MM.1S (cell line): Measurements from ENCODE around the gene ZFHX3.

Source experiments
- DNase-seq: peaks from one replicate; pipeline ENCODE4 v3.0.0-alpha.2; 2015
- H2AFZ ChIP-seq: fragments of 300-600 bp; sonication (generic); 2 replicates; pipeline ENCODE4 v1.6.0; 2016; ENCODE audit warnings: antibody characterized with exemption, low read length
- H3F3A ChIP-seq: fragments of 300-600 bp; sonication (generic); 2 replicates; pipeline ENCODE4 v1.6.1; 2016; ENCODE audit warnings: mild to moderate bottlenecking, antibody characterized with exemption, low read length, moderate library complexity, mixed read lengths; ENCODE audit not compliant: insufficient read depth
- H3K27ac ChIP-seq: fragments of 300-600 bp; sonication (generic); 2 replicates; pipeline ENCODE4 v1.5.1; 2016; ENCODE audit warnings: mild to moderate bottlenecking, low read length
- H3K27me3 ChIP-seq: fragments of 300-600 bp; sonication (generic); replicated peaks from 2 replicates; pipeline ENCODE4 v1.6.0; 2016; ENCODE audit warnings: low read length; ENCODE audit not compliant: insufficient read depth
- H3K36me3 ChIP-seq: fragments of 300-600 bp; sonication (generic); replicated peaks from 2 replicates; pipeline ENCODE4 v1.6.1; 2016; ENCODE audit warnings: mild to moderate bottlenecking, low read length, mixed read lengths; ENCODE audit not compliant: insufficient read depth
- H3K4me1 ChIP-seq: fragments of 300-600 bp; sonication (generic); 2 replicates; pipeline ENCODE4 v1.6.1; 2016; ENCODE audit warnings: low read length, mixed read lengths
- H3K4me2 ChIP-seq: fragments of 300-600 bp; sonication (generic); 2 replicates; pipeline ENCODE4 v1.6.0; 2016; ENCODE audit warnings: low read depth, low read length
- H3K4me3 ChIP-seq: fragments of 300-600 bp; sonication (generic); 2 replicates; pipeline ENCODE4 v1.5.1; 2016; ENCODE audit warnings: low read length, mixed read lengths
- H3K79me2 ChIP-seq: fragments of 300-600 bp; sonication (generic); 2 replicates; pipeline ENCODE4 v1.6.1; 2016; ENCODE audit warnings: mixed run types, low read length, mixed read lengths
- H3K9ac ChIP-seq: fragments of 300-600 bp; sonication (generic); 2 replicates; pipeline ENCODE4 v1.6.1; 2016; ENCODE audit warnings: low read length, mixed read lengths
- H3K9me2 ChIP-seq: fragments of 300-600 bp; sonication (generic); replicated peaks from 2 replicates; pipeline ENCODE4 v1.6.1; 2016; ENCODE audit warnings: mild to moderate bottlenecking, low read length, mixed read lengths; ENCODE audit not compliant: insufficient read depth
- H3K9me3 ChIP-seq: fragments of 300-600 bp; sonication (generic); replicated peaks from 2 replicates; pipeline ENCODE4 v1.6.1; 2016; ENCODE audit warnings: mild to moderate bottlenecking, low read length, mixed read lengths; ENCODE audit not compliant: insufficient read depth
- H4K20me1 ChIP-seq: fragments of 300-600 bp; sonication (generic); 2 replicates; pipeline ENCODE4 v1.6.1; 2016; ENCODE audit warnings: mild to moderate bottlenecking, low read length, moderate library complexity, mixed read lengths; ENCODE audit not compliant: insufficient read depth
- EZH2 ChIP-seq: fragments of 300-600 bp; sonication (generic); optimal IDR thresholded peaks from 2 replicates; pipeline ENCODE3; 2017; ENCODE audit warnings: low read depth, mild to moderate bottlenecking, antibody characterized with exemption, low read length, mixed read lengths
- EZH2phosphoT487 ChIP-seq: fragments of 300-600 bp; sonication (generic); IDR thresholded peaks from 2 replicates; pipeline ENCODE4 v1.6.1; 2018; ENCODE audit warnings: antibody characterized with exemption, low read length
- TF ChIP-seq, protein P1 (sequence below): fragments of 300-600 bp; sonication (generic); IDR thresholded peaks from 2 replicates; pipeline ENCODE4 v1.5.1; 2016; ENCODE audit warnings: antibody characterized with exemption, low read length, mixed read lengths

ZFHX3 gene

DNA sequence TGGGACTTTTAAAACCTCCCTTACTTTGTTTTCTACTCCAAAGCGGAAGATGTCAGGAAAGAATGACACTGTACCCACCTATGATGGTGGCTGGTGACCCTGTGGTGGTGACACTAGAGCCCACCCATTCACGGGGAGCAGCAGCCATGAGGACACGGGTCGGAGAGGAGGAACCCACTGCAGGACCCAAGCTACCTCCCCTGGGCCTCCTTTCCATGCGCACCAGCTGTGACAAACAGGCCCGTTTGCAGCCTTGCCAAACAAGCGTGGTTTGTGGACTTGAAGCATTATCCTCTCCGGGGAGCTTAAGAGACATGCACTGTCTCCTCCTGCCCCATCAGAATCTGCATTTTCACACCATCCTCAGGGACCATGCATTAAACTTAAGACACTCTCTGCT lies 85.6 kb downstream of the ZFHX3 start:
- DNase-seq = no peak
- H3K36me3 ChIP-seq = no peaks in the 10 kb centered on the region
- no peak overlapping the region for H3K27ac ChIP-seq
- no peaks in the 10 kb centered on the region for H3F3A ChIP-seq
- H4K20me1 ChIP-seq = no peaks in the 10 kb centered on the region
- H3K27me3 ChIP-seq = no peaks in the 10 kb centered on the region
- no peaks in the 10 kb centered on the region for H3K9me3 ChIP-seq
- H2AFZ ChIP-seq = no peak overlapping the region
- TF ChIP-seq, protein P1, sequence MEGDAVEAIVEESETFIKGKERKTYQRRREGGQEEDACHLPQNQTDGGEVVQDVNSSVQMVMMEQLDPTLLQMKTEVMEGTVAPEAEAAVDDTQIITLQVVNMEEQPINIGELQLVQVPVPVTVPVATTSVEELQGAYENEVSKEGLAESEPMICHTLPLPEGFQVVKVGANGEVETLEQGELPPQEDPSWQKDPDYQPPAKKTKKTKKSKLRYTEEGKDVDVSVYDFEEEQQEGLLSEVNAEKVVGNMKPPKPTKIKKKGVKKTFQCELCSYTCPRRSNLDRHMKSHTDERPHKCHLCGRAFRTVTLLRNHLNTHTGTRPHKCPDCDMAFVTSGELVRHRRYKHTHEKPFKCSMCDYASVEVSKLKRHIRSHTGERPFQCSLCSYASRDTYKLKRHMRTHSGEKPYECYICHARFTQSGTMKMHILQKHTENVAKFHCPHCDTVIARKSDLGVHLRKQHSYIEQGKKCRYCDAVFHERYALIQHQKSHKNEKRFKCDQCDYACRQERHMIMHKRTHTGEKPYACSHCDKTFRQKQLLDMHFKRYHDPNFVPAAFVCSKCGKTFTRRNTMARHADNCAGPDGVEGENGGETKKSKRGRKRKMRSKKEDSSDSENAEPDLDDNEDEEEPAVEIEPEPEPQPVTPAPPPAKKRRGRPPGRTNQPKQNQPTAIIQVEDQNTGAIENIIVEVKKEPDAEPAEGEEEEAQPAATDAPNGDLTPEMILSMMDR = no peak
- TF ChIP-seq EZH2phosphoT487 = no peak
- TF ChIP-seq EZH2 = no peak
- no peak overlapping the region for H3K4me2 ChIP-seq
- H3K79me2 ChIP-seq = no peaks in the 10 kb centered on the region
- no peaks in the 10 kb centered on the region for H3K4me1 ChIP-seq
- H3K4me3 ChIP-seq = no peak overlapping the region
- H3K9ac ChIP-seq = no peak overlapping the region
- no peaks in the 10 kb centered on the region for H3K9me2 ChIP-seq

DNA sequence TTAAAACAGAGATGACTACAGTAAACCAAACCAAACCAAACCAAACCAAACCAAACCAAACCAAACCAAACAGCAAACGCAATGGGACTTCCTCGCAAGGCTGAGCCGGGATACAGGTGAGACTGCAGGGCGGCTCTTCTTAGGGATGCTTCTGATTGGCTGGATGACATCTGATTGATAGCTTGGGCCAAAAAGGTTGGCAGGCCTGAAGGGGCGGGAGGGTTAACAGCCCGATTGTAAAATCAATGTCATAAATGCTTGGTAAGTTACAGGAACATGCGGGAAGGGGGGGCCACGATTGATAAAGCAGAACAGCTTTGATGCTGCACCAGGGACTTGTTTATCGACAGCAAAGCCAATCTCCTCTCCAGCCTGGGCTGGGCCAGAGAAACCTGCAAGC lies 86.1 kb downstream of the ZFHX3 start:
- Histone ChIP-seq H4K20me1 (no peaks in the 10 kb centered on the region), H3K4me2 (no peak overlapping the region), H3F3A (no peaks in the 10 kb centered on the region)

DNA sequence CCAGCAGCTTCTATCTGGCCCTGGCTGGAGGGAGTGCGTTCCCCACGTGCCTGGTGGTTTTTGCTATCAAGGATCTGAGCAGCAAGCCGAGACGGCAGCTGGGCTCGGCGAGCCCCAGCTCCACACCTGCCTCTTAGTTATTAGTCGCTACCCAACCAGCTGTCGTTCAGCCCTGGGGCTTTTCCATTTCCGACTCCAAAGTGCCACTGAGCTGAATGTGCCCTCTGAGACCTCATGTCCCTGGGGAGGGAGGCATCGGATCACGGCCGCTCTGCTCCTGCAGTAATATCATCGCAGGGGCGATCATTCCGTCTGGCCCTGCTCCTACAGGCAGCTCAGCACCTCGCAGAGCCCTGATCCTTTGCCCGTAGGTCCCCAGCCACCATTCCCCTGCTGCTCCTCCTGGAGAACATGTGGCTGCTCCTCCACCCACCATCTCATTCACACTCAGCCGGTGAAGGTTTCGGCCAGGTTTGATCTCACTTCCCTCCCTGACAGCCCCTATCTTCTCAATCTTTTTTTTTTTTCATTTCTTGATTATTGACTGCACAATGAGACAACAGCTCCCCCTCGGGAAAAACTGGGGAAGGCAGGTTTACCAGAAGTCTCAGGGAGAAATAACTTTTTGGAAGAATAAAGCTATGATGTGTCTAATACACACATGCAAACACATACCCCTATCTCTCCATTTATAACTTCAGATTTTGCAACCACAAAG lies 86.7 kb downstream of the ZFHX3 start:
- no peak overlapping the region for H2AFZ ChIP-seq
- H3K4me2 ChIP-seq = no peak overlapping the region
- no peak overlapping the region for H3K9ac ChIP-seq
- H3K27me3 ChIP-seq = no peaks in the 10 kb centered on the region
- H3K36me3 ChIP-seq = no peaks in the 10 kb centered on the region
- H3K9me2 ChIP-seq = no peaks in the 10 kb centered on the region
- H4K20me1 ChIP-seq = no peaks in the 10 kb centered on the region
- no peaks in the 10 kb centered on the region for H3K79me2 ChIP-seq
- H3K4me1 ChIP-seq = no peaks in the 10 kb centered on the region
- H3K9me3 ChIP-seq = no peaks in the 10 kb centered on the region
- TF ChIP-seq EZH2phosphoT487 (no peak), EZH2 (no peak)
- TF ChIP-seq, protein P1 = no peak
- no peak for DNase-seq
- H3F3A ChIP-seq = no peaks in the 10 kb centered on the region
- no peak overlapping the region for H3K27ac ChIP-seq
- H3K4me3 ChIP-seq = no peak overlapping the region

More for the DNA sequence above, 86.1 kb downstream of the ZFHX3 start:
- no peaks in the 10 kb centered on the region for H3K9me3 ChIP-seq
- no peak overlapping the region for H3K9ac ChIP-seq
- no peaks in the 10 kb centered on the region for H3K27me3 ChIP-seq
- H3K4me3 ChIP-seq = no peak overlapping the region
- H3K27ac ChIP-seq = no peak overlapping the region
- no peaks in the 10 kb centered on the region for H3K79me2 ChIP-seq
- H3K4me1 ChIP-seq = no peaks in the 10 kb centered on the region
- TF ChIP-seq EZH2 (no peak), EZH2phosphoT487 (no peak)
- TF ChIP-seq, protein P1 = no peak
- H2AFZ ChIP-seq = no peak overlapping the region
- no peaks in the 10 kb centered on the region for H3K36me3 ChIP-seq
- H3K9me2 ChIP-seq = no peaks in the 10 kb centered on the region
- no peak for DNase-seq
